Left lobe of liver (tissue), 2 donors: ENCODE data around the gene ROR2. TPM values are rescaled to one million over a fixed set of nuclear protein-coding genes. Genes with fewer than 3 reads are reported as not detected.

Experiments used
- ATAC-seq: fragments of 200-7000 bp; cut with Tn5 transposase; one replicate; pipeline ENCODE4 v1.9.1; 2020; ENCODE audit warnings: mild to moderate bottlenecking, moderate library complexity
- DNase-seq: peaks from one replicate; pipeline ENCODE4 v3.0.0-alpha.2; 2020; ENCODE audit warnings: low spot score
- total RNA-seq: library from RNA; stranded (reverse); gene quantifications from one replicate; pipeline ENCODE4 v1.2.1, GENCODE V29; 2021
- donor health status: DM: no; HTN: no; CAD: no; lungs with moderate emphysema.
- donor health status: DM: no; HTN: yes; CAD: no.

The ROR2 gene
- total RNA-seq, 1 donor from 2014 or later = 0.15 TPM

DNA sequence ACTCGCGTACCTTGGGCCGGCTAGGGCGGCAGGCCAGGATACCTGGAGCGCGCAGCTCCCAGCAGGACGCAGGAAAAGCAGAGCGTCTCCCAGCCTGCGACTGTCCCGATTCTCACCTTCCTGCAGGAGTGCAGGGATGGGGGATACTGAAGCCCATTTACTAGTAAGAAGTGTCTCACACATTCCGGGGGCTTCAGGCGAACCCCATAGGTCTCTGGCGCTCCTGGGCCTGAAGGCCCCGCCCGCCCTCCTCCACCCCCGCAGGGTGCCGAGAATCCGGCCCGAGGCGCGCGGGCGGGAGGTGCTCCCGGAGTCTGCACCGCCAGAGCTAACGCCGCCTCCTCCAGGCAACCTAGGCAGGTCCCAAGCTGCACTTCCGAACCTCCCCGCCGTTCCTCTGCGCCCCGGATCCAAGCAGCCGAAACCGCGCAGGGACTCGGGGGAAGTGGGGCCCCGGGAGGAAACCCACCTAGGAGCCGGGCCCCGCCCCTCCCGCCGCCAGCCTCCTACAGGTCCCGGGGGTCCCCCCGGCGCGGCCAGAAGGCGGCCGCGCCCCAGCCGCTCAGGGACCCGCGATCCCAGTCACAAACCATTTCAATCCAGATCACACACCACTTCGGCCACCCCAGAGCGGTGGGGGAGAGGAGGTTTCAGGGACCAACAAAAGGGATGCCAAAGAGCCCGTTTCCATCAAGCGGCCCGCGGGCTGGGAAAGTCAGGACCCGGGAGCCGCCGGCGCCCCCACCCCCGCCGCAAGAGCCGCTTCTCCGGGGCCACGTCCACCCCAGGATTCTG lies 1.2 kb downstream of the ROR2 start:
- ATAC-seq = peak; percentile 71
- DNase-seq = peak; percentile 40

DNA sequence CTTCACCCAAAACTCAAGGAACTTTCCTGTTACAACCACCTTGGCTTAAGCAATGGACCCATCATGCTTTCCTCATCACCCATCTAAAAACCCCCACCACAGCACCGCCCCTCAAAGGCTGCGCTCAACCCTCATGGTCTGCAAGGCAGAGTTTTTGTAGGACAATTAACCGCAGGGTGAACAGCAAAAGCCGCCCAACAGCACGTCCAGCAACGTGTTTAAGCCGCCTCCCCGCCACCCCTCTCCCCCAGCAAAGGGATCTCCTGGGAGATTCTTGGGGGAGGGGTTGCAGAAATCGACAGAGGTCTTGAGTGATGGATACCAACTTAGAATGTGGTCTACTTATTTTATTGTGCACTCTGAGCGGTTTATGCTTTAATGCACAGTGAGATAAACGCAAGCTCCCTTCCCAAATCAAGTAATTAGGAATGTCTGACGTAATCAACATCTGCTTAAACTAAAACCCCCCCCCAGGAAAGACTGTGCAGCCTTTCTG lies 1.9 kb downstream of the ROR2 start:
- DNase-seq (peak; percentile 10), ATAC-seq (no peak)

DNA sequence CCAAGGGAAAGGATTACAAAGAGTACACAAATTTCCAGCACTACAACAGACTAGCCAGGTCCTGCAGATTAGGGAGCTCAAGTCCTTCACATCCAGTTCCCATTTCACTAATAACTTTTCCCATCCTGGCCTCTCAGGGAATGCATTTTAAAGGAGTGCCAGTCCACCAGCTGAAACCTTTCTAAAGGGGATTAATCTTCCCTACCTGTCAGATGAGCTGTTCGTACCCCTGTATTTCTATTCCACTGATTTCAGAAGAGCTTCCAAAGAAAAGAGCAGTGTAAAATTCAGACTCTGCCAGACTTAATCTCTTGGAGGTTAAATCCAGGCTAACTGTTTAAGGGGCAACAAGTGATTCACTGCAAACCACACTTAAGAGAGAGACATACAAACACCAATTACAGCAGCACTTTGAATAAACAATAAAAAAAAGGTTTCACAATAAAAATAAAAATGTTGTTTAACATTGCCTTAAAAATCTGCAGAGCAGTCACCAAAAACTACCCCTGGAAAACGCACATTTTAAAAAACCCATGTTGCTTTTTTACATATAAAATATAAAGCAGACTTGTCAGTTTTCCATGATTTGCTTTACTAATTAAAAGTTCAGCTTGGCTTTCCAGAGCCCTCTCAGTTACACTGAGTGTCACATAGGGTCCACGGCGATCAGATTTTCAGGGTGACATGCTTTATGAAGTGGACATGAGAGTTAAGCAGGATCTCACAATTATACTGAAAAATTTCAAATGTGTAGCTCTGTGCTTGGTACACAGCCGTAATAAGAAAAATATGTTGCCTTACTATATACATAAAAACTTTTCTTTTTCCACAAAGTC lies 3.2 kb downstream of the ROR2 start:
- ATAC-seq = no peak

DNA sequence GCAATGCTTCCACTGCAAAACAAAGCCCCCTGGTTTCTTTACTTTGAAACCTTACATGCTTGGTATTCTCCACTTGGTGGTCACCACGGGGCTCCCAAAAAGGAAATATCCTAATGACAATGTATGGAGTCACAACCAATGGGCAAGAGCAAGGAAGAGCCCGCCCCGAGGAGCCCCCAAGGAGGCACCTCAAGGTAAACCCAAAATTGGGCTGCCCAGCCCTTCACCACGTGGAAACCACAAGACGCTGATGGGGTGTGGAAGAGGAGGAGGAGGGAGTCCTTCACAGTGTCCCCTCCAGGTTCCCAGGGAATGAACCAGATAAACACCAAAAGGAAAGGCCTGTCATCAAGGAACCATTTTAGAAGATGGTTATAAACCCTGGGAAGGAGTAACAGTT lies 3.8 kb downstream of the ROR2 start:
- DNase-seq (no peak), ATAC-seq (no peak)

More for the DNA sequence above, 3.2 kb downstream of the ROR2 start:
- DNase-seq = no peak

DNA sequence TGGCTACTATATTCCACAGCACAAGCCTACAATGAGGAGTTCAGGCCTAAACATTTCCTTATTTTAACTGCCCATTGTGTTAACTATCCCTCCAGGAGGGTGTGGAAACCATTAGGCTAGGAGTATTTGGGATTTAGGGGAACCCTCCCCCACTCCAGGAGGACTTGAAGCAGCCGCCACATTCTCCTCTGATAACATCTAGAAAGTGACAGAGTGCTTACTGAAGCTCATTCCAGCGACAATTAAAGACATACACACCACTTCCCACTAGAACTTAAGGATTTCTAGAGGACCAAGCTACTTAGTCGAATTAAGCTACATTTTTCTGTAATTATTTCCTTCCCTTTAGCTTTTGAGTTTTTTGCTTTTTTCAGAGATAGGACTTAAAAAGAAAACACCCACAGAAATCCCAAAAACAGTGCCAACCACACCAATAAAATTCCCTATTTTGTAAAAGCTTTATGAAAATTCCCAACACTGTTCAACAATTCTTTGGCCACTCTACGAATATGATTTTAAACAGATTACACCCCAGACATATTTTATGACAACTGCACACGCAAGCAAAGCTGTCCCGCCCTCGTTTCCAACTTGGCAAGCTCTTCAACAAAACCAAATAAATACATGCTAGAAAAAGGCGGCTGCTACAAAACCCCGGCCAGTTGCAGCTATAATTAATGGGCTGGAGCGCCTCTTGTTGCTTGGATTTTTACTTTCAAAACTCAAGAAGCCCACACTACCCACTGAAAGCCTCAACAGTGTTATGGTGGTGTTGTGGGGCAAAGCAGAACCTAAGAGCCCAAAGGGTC lies 4.5 kb downstream of the ROR2 start:
- no peak for ATAC-seq

DNA sequence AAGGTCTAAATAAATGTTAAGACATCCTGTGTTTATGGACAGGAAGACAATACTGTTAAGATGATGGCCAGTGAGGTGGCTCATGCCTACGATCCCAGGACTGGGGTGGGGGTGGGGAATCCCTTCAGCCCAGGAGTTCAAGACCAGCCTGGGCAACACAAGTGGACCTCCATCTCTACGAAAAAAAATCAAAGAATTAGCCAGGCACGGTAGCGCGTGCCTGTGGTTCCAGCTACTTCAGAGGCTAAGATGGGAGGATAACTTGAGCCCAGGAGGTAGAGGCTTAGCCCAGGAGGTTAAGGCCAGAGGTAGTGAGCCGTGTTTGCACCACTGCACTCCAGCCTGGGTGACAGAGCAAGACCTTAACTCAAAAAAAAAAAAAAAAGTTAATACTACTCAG lies 5.3 kb downstream of the ROR2 start:
- no peak for DNase-seq
- no peak for ATAC-seq

More for the DNA sequence above, 4.5 kb downstream of the ROR2 start:
- DNase-seq = no peak

DNA sequence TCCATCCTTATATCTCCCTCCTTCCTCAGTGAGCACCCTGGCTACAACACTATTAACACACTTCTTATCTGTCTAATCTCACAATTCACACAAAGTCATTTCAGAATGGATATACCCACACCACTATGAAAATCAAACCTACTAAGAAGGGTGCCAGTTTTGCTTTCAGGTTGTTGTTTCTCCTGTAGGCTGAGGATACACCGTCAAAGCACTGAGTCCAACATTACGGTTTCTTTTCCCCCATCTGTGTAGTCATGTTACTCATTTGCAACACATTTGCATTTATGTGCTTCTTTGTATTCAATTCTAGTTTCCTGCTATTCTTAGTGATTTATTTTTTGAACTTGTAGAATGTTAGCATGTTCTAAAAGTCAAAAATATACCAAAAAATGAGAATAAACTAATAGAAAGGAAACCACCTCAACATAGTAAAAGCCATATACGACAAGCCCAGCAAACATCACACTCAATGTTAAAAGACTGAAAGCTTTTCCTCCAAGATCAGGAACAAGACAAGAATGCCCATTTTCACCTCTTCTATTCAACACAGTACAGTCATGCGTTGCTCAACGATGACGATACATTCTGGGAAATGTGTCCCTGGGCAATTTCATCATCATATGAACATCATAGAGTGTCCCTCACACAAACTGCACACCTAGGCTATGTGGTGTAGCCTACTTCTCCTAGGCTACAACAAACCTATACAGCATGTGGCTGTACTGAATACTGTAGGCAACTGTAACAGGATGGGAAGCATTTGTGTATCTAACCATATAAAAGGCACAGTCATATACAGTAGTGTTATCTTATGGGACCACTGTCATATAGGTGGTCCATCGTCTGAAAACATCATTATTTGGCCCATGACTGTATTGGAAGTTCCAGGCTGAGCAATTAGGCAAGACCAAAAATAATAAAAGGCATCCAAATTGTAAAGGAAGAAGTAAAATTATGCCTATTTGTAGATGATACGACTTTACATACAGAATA lies 6.3 kb downstream of the ROR2 start:
- DNase-seq (no peak), ATAC-seq (no peak)

DNA sequence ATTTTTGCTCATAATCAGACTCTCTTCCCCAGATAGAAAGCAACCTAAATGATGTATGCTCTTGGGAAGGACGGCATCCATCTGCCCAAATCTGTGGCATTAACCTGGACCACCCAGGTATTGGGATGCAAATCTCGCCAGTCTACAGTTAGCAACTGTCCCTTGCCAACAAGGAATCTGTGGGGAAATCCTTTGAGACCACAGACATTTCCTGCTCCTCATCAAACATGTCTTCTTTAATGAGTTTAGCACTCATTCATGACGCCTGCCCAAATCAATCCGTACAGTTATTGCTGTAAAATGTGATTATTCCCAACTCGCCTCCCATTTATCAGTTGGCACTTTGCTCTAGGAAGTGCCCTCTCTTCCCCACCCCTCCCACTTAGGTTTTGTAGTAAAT lies 7.8 kb downstream of the ROR2 start:
- DNase-seq = no peak
- no peak for ATAC-seq

DNA sequence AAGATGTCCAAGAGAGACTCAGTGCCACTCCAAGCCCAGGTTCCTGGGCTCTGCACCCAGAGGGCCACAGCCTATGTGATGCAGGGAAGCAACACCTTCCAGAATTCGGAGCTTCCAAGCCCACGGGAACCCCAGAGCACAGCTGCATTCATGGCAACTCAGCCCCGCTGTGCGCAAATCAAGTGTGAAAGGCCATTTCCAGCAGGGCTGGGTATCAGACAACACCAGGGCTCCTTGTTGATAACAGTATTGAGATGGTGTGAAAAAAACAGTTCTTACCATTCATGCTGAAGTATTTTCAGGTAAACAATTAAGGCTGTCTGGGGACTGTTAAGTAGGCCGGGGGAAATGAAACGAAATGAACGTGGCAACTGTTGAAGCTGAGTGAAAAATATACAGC lies 10.1 kb downstream of the ROR2 start:
- no peak for ATAC-seq
- DNase-seq = no peak

DNA sequence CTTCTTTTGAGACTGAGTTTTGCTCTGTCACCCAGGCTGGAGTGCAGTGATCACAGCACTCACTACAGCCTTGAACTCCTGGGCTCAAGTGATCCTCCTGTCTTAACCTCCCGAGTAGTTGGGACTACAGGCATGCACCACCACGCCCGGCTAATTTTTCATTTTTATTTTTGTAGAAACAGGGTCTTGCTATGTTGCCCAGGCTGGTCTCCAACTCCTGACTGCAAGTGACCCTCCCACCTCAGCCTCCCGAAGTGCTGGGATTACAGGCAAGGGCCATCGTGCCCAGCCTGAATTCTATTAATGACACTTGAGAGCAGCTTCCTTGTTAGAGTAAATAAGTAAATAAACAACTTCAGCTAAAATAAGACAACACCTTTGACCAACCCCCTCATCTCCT lies 12.3 kb downstream of the ROR2 start:
- ATAC-seq = no peak
- no peak for DNase-seq

DNA sequence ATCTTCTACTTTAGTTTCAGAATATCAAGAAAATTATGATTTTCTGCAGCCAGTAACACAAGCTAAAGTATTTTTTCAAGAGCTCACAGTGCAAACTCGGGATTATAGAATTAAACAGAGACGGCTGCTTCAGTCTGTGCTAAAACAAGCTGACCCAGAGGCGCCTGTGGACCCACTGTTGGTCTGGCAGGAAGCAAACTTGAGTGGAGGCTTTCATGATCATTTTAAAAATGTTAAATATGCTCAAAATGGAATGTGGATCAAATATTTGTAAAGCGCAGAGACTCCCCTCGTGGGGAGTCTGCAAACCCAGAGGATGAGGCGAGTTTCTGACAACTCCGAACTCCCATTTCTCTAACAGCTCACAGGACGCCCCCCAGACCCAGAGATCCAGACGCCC lies 13.0 kb downstream of the ROR2 start:
- ATAC-seq (no peak), DNase-seq (no peak)

DNA sequence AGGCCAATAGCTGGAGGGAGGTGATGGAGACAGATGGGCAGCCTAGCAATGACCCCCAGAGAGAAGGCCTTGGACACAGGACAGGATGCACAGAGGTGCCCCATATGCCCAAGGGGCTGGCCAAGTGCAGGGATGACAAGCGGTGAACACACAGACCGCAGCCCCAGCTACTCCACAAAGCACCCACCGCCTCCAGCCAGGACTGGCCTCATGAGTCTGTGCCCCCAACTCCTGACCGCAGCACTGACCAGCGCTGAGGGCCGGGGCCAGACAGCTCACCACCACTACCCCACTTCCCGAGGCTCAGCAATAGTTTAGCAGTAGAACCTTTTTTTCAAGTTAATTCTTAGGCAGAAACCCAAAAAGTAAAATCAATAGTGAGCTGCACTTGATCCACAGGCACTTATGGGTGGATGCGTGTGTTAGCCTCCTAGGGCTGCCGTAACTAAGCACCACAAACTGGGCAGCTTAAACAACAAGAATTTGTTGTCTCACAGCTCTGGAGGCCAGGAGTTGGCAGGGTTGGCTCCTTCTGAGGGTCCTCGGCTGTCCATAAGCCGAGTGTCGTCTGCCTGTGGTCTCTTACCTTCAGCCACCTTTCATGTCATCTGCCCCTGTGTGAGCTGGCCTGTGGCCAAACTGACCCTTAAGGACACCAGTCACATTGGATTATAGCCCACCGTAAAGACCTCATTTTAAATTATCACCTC lies 14.1 kb downstream of the ROR2 start:
- DNase-seq (no peak), ATAC-seq (no peak)

DNA sequence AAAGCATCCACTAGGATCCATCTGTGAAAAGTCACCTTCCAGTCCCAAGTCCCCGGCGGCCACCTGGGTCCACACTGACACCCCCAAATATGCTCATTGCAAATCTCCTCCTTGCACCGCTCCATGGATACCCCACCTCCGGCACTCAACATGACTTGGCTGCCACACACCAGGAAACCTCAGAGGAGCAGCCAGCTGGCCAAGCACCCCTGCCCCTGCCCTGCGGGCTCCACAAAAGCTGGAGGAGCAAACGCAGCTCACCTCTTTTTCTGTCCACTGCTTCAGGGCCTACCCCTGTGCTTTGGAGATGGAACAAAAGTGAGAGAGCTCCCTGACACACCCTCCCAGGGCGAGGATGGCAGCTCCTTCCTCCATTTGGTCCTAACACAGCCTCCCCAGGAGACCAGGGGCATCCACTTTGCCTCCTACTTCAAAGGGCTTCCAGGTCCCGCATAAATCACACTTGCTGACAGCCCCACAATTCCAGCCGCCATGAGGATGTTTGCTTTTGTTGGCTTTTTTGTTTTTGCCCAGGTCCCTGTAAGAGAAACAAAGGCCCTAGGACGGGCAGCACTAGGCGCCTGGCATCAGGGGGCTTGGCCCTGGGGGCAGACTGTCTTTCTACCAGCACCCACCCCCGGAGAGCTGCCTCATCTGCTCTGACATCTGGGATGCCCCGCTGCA lies 14.8 kb downstream of the ROR2 start:
- DNase-seq (no peak), ATAC-seq (no peak)

DNA sequence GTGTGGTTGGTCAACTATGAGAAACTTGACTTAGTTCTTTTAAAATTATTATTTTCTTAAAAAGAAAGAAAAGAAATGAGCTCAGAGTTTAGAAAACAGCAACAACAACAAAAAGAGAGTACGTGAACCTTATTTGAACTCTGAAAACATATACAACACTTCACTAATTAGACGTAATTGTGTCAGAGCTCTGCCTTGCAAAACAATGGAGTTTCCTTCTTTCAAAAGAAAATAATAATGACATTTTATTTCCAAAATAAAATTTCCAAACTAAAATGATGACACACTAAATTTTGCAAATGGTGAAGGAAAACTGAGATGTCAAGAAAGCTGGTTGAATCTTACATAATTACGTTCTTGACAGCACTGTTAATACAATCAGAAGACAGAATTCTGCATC lies 15.4 kb downstream of the ROR2 start:
- no peak for DNase-seq
- no peak for ATAC-seq

DNA sequence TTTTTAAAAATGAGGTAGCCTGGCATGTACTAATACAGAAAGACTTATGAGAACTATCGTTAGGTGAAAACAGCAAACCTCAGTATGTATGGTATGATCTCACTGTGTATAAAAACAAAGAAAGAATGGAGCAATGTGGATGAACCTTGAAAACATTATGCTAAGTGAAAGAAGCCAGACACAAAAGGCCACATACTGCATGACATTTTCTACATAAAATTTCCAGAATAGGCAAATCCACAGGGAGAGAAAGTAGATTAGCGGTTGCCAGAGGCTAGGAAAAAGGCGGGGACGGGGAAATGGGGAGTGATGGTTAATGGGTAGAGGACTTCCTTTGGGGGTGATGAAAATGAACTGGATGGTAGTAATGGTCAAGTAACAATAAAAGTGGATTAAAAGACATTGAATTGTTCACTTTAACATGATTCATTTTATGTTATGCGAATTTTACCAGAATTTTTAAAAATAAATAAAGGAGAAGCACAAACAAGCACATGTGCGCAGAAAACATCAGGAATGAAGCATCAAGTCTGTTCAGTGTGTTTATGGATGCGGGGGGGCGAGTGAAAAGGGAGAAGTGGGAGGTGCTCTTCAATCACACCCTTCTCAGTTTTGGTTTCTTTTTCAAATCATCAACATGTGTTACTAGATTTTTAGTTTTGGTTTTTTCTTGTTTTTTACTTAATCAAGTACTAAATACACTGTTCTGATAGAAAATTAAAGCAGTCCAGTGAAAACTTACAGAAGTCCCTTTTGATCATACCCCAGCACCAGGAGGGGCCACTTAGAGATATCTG lies 16.3 kb downstream of the ROR2 start:
- DNase-seq = no peak
- no peak for ATAC-seq

DNA sequence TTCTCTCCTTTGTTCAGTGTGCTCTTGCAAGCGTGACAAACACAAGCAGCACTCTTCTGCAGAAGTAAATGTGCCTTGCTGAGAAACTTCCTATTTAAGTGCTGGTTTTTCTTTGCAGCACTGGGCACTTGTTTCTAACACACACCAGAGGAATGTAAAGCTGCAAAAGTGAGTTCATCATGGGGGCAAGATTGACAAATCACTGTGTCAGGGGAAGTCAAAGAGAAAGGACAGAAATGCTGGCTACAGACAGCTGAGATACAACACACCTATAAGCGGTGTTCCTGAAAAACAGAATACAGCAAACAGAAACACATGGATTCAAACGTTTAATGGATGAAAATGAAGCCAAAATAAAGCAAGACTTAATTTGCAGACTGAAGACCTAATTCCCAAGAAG lies 19.6 kb downstream of the ROR2 start:
- DNase-seq = no peak
- no peak for ATAC-seq

DNA sequence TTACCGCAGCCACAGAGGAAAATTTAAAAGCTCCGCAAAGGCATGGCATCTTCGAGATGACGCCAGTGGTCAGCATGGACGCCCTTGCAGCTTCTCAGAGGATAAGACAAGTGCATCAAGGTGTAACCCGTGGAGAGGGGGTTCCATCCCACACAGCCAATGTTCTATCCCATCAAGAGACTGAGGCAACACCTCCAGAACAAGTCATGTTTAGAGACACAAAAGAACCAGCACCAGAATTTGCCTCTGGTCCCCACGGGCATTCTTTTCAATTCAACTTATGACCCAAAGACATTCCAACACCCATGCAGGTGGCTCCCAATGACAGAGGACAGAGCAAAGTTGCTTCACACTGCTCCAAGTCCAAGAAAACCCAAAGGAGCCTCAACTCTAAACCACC lies 20.7 kb downstream of the ROR2 start:
- DNase-seq = no peak
- ATAC-seq = no peak

DNA sequence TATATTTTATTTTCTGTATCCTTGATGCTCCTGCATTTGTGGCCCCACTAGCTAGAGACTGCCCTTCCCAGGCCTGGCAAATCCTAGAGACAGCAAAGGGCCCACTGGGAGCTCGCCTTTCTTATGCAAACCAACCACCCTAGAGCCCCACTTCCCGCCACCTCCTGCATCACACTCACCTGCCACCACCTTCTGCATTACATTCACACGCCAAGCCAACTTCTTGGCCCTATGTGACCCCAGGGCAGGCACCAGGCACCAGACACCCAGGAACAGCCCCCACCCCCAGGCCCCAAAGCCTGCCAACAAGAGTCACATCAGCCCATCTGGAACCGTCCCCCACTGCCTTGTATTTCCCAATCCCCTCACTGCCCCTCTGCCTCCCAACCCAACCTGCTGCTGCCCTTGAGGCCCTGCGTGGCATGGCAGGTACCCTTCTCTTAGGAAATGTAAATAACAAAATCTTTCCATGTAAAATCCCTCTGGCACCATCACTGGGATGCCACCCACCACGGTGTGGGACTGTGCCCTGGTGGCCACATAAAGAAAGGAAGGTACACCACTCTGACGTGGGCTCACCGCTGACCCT lies 22.0 kb downstream of the ROR2 start:
- no peak for DNase-seq
- no peak for ATAC-seq
